ENCODE data around the gene CALN1. TPM values are rescaled to one million over a fixed set of nuclear protein-coding genes. Genes with fewer than 3 reads are reported as not detected.

Gene CALN1
- total RNA-seq, 4 donors from 2014 or later: under 0.01 to 1.2 (median 0.22) TPM; not detected in 1

DNA sequence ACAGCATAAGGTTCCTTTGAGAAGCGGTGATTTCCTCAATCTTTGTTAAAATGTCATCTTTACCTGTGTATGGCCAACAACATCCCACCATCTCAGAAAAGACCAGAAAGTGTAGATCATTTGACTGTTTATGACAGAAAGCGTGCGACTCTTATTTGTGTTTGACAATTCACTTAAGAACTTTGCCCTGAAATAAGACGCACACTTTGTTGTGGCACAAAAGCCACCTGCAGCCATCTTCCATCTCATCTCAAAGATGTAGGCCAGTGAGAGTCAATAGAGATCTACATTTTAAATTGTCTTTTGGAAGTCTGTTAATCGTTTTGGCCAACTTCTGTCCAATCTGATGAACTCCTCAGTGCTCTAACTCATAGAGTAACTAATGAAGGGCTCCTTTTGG, 114.0 kb downstream of the CALN1 start:
- Histone ChIP-seq H3K4me1 (no peaks in the 10 kb centered on the region), H3K4me3 (no peak overlapping the region), H3K9me3 (no peaks in the 10 kb centered on the region), H3K36me3 (no peaks in the 10 kb centered on the region), H3K27me3 (no peaks in the 10 kb centered on the region), H3K27ac (no peak overlapping the region)
- TF ChIP-seq EP300 (IDR thresholded peaks at IDR 0.05) (no peak), POLR2A (IDR thresholded peaks at IDR 0.05) (no peak)
- TF ChIP-seq, protein P1, sequence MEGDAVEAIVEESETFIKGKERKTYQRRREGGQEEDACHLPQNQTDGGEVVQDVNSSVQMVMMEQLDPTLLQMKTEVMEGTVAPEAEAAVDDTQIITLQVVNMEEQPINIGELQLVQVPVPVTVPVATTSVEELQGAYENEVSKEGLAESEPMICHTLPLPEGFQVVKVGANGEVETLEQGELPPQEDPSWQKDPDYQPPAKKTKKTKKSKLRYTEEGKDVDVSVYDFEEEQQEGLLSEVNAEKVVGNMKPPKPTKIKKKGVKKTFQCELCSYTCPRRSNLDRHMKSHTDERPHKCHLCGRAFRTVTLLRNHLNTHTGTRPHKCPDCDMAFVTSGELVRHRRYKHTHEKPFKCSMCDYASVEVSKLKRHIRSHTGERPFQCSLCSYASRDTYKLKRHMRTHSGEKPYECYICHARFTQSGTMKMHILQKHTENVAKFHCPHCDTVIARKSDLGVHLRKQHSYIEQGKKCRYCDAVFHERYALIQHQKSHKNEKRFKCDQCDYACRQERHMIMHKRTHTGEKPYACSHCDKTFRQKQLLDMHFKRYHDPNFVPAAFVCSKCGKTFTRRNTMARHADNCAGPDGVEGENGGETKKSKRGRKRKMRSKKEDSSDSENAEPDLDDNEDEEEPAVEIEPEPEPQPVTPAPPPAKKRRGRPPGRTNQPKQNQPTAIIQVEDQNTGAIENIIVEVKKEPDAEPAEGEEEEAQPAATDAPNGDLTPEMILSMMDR (IDR thresholded peaks at IDR 0.05): no peak
- DNase-seq (ENCODE audit: low spot score in 2 of 2): no peak
- 89% methylated on average over 5 of the region's 5 CpGs for WGBS, 2 donors

DNA sequence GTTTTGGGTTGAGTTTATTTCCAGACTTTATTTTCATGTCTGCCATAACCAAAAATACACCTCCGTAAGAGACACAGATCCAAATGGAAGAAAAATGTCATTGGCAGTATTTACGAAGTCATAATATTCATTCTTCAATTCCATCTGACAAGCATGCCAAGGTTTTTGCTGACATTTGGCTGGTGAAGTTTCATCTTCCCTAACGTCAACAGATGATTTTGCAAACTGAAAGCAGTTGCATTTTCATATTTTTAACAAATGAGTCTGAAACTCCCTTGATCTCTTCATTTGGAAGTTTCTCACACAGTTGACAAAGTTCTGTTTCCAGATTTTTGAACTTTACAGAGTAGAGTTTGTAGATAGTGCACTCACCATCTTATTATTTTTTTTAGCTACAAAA, 114.5 kb downstream of the CALN1 start:
- H3K27ac ChIP-seq: no peak overlapping the region
- H3K4me1 ChIP-seq: no peaks in the 10 kb centered on the region
- TF ChIP-seq, protein P1 (IDR thresholded peaks at IDR 0.05): no peak
- TF ChIP-seq POLR2A (IDR thresholded peaks at IDR 0.05): no peak
- no peak for TF ChIP-seq EP300 (IDR thresholded peaks at IDR 0.05)
- 65 to 71% methylated on average over 3 of the region's 3 CpGs for WGBS, 2 donors
- H3K27me3 ChIP-seq: no peaks in the 10 kb centered on the region
- no peaks in the 10 kb centered on the region for H3K36me3 ChIP-seq
- H3K9me3 ChIP-seq: no peaks in the 10 kb centered on the region
- no peak overlapping the region for H3K4me3 ChIP-seq
- DNase-seq (ENCODE audit: low spot score in 2 of 2): no peak

DNA sequence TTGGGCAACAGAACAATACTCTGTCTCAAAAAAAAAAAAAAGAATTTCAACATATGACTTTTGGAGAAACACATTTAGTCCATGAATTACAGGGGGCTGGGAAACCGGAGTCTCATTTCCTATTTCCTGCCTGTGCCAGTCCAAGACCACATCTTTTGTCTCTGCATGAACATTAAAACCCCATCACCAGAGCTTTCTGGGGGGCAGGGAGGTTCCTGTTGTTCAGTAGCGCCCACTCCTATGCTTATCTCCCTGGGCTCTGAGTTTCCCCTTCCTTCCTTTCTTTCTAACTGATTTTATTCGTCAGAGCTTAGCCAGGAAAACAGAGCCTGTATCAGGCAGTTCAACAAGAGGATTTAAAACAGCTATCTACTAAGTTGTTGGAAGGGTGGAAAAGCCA, 119.3 kb downstream of the CALN1 start:
- TF ChIP-seq POLR2A (IDR thresholded peaks at IDR 0.05): no peak
- TF ChIP-seq, protein P1 (IDR thresholded peaks at IDR 0.05): no peak
- no peak for TF ChIP-seq EP300 (IDR thresholded peaks at IDR 0.05)
- DNase-seq (ENCODE audit: low spot score in 2 of 2): no peak
- 49 to 54% methylated on average over 3 of the region's 3 CpGs for WGBS, 2 donors
- Histone ChIP-seq H3K27ac (no peak overlapping the region), H3K4me1 (no peaks in the 10 kb centered on the region), H3K36me3 (no peaks in the 10 kb centered on the region), H3K4me3 (no peak overlapping the region), H3K9me3 (peaks cover 0 to 17% (median 0%) of the 10 kb centered on the region in 4 donors), H3K27me3 (no peaks in the 10 kb centered on the region)

DNA sequence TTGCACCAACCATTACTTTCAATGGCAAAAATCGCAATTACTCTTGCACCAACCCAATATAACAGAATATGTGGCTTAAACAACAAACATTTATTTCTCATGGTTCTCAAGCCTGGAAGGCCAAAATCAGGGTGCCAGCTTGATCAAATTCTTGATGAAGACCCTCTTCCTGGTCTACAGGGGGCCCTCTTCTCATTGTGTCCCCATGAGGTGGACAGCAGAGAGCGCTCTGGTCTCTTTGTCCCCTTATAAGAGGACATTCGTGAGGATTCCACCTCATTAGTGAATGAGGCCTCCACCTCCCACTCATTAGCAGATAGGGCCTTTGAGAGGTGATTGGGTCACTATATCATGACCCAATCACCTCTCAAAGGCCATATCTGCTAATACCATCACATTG, 120.0 kb downstream of the CALN1 start:
- WGBS, 2 donors: 94 to 95% methylated on average over 3 of the region's 3 CpGs

DNA sequence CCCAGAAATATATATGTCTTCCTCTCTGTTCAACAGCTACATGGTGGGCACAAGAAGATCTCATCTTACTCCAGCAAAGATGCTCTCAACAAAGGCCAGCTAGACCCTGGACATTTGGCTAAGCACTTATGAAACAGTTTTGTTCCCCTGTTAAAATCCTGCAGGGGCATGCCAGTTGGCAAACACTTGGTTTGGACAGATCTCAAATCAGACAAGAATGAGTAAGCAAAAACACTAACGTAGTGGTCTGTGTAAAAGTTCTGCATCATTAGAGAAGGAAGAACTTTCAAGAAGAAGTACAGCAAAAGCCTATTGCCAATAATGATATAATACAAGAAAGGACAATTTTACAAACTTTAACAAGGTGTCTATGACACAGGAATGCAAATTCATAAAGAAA, 125.6 kb downstream of the CALN1 start:
- WGBS, 2 donors: 16 to 23% methylated on average over 1 of the region's 1 CpG
- Histone ChIP-seq H3K36me3 (no peaks in the 10 kb centered on the region), H3K27me3 (no peaks in the 10 kb centered on the region), H3K9me3 (peaks cover 0 to 35% (median 0%) of the 10 kb centered on the region in 4 donors), H3K4me1 (no peaks in the 10 kb centered on the region), H3K4me3 (no peak overlapping the region), H3K27ac (no peak overlapping the region)
- DNase-seq (ENCODE audit: low spot score in 2 of 2): no peak
- no peak for TF ChIP-seq EP300 (IDR thresholded peaks at IDR 0.05)
- TF ChIP-seq, protein P1 (IDR thresholded peaks at IDR 0.05): no peak
- no peak for TF ChIP-seq POLR2A (IDR thresholded peaks at IDR 0.05)

More for the DNA sequence above, 120.0 kb downstream of the CALN1 start:
- H3K4me1 ChIP-seq: no peaks in the 10 kb centered on the region
- H3K9me3 ChIP-seq: peaks cover 0 to 17% (median 0%) of the 10 kb centered on the region in 4 donors
- H3K27ac ChIP-seq: no peak overlapping the region
- no peak for DNase-seq (ENCODE audit: low spot score in 2 of 2)
- H3K36me3 ChIP-seq: no peaks in the 10 kb centered on the region
- TF ChIP-seq POLR2A (IDR thresholded peaks at IDR 0.05): no peak
- TF ChIP-seq EP300 (IDR thresholded peaks at IDR 0.05): no peak
- TF ChIP-seq, protein P1 (IDR thresholded peaks at IDR 0.05): no peak
- H3K4me3 ChIP-seq: no peak overlapping the region
- no peaks in the 10 kb centered on the region for H3K27me3 ChIP-seq
